ENCODE results near the gene LMF1.

LMF1 gene

DNA sequence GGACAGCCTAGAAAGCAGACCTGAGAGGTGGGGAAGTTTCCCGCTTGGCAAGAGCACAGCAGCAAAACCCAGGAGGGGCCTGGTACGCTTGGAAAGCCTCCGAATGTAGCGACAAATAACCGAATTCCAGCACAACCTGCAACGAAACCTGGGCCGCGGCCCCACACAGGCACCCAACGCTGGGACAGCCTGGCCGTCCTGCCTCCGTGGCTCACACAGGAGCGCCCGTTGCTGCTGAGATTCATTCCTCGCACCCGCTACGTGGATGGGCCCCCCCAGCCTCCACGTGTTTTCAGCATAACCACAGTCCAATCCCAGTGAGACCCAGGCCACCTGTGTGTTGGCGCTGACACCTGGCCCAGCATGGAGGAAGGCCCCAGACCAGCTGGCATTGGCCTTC, 42.9 kb downstream of the LMF1 start:
- DNase-seq (ENCODE audit: low read depth) = no peak

DNA sequence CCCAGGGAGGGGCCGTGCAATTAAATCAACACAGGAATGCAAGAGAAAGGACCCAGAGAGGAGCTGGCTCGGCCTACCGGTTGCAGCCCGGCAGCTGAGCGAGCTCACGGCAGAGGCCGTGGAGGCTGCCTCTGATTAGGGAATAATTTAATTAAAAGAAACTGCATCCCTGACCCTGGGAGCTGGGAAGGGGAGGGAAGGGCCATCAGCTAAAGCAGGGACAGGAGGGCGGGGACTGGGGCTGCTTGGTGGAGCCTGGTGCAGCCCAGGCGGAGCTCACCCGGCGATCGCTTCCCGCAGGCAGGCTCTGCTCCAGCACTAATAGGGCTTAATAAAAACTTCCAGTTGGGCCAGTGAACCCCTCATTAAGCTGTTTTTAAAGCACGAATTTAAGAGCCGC, 43.4 kb downstream of the LMF1 start:
- DNase-seq (ENCODE audit: low read depth) = no peak

DNA sequence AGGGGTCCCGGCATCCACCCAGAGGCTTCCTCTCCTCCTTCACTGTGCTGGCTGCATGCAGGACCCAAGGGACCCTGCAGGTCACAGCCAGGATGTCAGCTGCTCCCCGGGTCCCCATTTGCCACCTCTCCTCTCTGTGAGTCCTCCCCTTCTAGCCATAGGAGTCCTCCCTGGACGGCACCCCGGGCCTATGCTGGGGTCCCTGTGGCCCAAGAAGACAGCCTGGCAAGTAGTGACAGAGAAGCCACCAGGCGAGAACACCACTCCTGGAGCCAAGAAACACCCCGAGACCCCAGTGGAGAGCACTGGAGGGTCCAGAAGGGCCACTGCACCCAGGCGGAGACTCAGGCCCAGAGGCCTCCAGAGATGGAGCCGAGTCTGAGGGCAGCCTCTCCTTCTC, 44.1 kb downstream of the LMF1 start:
- DNase-seq (ENCODE audit: low read depth) = no peak

DNA sequence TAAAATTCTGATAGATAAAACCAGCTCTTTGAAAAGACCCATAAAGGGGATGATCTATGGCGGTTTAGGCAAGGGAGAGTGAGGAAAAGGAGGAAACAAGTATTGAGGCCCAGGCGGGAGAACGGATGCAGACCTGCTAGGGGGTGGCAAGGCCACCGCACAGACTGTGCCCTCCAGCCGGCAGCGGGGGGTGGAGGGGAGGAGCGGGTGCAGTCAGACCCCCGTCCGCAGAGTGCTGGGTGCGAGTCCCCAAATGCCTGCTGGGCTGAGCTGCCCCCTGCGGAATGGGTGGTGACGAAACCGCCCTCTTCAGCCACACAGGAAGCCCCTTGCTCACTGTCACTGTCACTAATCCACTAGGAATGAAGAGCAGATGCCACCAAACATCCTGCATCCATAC, 46.0 kb downstream of the LMF1 start:
- no peak for DNase-seq (ENCODE audit: low read depth)

DNA sequence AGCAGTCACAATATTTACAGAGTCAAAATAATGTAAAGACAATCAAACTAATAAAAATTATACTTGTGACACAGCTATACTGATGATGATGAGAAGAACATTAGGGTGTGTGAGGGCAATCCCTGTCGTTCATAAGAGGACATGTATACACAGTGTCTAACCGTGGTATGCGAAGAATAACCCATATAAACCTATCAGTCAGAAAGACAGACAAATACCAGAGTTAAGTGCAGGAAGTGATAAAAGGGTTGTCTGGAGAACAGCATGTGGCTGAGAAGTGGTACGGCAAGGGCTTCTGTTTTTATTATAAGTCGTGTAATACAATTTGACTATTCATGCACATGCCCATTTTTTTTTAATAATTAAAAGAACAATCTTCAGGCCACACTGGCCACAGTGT, 46.7 kb downstream of the LMF1 start:
- DNase-seq (ENCODE audit: low read depth) = peak; percentile 15

DNA sequence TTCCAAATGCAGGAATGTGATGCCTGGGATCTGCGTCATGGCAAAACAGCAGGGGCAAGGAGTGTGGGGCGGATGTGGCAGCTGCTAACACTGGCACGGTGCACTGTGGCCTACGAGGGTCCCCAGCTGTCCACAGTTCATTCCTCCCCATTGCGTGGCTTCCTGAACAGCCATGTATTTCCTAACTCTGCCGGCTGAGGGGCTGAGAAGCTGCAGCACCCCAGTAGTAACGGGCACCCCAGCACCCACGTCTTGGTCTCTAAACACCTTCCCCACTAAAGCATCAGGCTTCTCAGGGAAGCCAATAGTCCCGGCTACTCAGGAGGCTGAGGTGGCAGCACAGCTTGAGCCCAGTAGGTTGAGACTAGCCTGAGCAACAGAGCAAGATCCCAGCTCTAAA, 47.6 kb downstream of the LMF1 start:
- DNase-seq (ENCODE audit: low read depth) = no peak

DNA sequence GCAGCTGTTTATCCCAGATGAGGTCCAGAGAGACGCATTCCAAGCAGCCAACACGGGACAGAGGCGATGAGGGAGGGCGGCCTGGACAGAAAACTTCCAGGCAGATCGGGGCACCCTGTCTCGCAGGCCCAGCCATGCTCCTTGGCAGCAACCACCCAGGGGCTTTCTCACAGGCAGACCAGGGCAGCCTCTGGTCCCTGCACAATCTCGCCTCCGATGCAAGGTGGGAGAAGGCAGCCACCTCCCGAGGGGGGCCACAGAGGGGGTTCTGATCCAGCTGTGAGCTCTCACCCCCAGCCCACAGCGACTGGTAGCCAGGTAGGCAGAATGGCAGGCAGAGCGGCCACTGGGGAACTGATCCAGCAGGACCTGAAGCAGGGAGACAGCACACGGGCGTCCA, 48.7 kb downstream of the LMF1 start:
- no peak for DNase-seq (ENCODE audit: low read depth)

DNA sequence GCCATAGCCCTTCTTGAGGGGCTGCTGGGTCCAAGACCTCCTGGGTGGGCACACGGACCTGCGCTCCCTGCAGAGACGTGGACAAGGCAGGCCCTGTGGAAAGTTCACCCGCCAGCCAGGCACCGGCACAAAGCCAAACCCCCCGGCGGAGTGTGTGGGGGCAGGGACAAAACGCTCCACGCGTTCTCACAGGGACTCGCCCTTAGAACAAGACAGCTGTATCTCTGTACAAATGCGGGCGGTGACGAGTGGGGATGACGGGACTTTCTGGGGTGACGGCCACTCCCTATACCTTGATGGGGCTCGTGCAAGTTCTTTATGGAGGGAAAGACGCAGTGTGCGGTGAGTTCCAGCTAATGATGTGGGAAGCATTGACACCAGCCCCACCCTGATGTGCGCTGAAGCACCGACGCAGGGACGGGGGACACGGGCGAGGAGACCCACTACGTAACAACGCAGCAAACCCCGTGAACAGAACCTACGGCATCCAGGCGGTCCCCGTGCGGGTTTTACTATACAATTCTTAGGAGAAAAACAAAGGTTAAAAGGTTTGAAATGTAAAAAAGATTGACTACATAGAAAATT, 49.4 kb downstream of the LMF1 start:
- DNase-seq (ENCODE audit: low read depth) = no peak

DNA sequence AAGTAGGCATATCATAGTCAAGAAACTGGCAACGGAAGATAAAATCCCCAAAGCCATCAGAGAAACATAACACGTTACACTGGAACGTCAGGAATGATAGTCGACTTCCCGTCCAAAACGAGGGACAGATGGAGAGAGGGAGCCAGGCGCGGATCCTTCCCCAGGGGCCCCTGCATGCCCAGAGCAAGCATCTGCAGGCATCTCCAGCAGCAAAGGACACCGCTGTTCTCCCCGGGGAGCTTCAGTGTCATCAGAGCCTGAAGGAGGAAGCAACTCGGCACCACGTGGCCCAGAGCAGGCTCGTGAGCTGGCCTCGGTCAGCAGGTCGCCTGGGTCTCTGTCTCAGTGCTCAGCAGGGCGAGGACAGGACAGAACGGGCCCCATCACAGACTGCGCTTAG, 50.1 kb downstream of the LMF1 start:
- peak; percentile 85 for DNase-seq (ENCODE audit: low read depth)

DNA sequence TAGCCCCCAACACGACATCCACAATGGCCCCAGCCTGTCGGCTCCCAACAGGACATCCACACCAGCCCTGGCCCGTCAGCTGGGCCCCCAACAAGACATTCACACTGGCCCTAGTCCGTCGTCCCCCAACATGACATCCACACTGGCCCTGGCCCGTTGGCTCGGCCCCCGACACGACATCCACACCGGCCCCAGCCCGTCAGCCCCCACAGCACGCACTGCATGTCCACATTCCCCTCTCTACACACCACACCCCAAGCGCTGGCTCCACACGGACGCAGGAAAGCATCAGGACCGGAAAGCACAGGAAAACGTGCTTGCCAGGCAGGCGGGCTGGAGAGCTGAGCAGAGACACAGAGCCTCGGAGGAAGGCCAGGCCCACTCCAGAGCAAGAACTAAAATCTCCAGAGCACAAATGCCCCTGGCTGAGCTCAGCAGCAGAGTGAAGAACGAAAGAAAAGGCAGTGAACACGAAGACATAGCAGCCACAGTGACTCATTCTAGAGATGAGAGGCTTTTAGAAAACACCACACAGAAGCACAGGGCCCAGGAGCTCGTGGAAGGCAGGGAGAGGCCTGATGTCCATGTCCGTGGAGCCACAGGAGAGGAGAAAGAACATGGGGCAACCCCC, 50.6 kb downstream of the LMF1 start:
- DNase-seq (ENCODE audit: low read depth) = peak; percentile 80

DNA sequence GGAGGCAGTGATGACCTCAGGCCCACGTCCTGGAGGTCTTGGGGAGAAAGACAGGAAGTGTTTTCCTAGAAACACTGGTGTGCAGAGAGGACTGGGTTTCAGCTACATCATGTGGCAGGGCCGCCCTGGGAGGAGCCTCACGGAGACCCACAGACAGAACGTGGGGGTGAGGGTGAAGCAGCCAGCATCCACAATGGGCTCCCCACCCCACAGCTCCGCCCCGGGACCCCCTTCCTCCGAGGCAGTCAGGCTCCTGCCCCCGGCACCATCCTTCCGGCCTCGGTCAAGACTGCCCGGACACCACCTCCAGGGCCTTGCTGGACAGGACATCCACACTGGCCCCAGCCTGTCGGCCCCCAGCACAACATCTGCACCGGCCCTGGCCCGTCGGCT, 51.1 kb downstream of the LMF1 start:
- DNase-seq (ENCODE audit: low read depth) = no peak

DNA sequence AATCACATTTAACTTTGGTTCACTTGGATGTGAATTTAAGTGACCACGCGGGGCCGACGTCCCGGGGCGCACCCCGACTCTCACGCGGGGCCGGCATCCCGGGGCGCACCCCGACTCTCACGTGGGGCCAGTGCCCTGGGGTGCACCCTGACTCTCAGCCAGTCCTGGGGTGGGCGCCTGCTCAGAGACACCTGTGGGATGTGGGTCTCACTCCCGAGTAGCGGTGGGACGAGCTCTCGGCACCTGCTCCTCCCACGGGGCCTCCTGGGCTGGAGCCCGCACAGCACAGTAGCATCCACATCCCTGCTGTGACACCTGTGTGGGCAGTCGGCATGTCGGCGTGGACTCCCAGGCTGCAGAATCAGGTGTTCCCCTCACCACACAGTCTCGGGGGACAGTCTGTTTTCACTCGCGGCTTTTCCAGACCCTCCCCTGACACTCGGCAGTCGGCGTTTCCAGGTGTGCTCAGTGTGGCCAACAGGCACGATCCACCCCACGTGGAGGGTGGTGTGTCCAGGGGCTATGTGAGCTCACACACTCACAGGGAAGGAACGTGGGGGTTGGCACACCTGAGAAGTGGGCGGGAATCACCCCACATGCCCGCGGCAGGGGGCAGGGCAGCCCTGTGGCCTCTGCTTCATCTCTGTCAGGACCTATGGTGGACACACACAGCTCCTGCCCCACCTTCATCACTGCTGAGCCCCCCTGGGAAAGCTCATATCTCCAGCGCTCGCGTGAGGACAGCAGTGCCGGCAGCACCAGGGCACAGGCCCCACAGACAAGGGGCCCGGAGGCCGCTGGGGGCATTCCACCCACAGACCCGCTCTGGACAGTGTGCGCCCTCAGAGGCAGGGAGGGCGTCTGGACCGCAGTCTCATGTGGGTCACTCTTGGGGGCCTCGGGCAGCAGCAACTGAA, 51.8 kb downstream of the LMF1 start:
- no peak for DNase-seq (ENCODE audit: low read depth)

DNA sequence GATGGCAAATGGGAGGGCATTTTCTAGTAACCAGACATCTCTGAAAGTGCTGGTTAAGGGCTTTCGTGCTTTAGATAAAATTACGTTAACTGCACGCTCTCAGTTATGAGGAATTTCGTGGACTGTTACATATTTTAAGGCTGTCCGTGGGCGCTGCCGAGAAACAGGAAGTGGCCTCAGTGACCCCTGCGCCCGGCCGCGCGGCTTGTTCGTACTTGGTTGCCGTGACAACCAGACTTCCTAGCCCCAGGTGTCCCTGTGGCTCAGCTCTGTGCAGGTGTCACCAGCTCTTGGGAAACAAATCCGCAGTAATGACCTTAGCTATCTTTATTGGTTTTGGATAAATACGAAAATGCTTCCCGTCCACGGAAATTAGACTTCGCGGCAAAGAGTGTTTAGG, 52.7 kb downstream of the LMF1 start:
- no peak for DNase-seq (ENCODE audit: low read depth)

DNA sequence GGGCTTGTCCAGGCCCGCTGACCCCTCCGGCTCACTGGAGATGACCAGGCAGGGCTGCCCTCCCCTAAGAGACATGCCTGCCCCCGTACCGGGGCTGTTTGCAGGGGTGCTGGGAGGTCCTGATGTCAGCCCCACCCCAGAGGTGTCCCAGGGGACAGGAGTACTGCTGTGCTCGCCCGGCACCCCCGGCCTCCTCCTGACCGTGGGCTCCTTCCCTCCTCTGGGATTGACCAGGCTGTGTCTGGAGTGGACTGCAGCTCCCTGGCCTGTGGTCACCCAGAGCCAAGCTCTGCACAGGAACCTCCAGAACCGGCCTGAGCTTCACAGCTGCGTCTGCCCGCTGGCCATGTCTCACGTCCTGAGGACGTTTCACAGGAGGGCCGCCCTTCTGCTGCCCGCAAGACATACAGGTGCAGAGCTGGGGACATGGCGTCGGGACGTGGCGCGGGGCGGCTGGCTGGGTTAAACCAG, 53.2 kb downstream of the LMF1 start:
- no peak for DNase-seq (ENCODE audit: low read depth)

DNA sequence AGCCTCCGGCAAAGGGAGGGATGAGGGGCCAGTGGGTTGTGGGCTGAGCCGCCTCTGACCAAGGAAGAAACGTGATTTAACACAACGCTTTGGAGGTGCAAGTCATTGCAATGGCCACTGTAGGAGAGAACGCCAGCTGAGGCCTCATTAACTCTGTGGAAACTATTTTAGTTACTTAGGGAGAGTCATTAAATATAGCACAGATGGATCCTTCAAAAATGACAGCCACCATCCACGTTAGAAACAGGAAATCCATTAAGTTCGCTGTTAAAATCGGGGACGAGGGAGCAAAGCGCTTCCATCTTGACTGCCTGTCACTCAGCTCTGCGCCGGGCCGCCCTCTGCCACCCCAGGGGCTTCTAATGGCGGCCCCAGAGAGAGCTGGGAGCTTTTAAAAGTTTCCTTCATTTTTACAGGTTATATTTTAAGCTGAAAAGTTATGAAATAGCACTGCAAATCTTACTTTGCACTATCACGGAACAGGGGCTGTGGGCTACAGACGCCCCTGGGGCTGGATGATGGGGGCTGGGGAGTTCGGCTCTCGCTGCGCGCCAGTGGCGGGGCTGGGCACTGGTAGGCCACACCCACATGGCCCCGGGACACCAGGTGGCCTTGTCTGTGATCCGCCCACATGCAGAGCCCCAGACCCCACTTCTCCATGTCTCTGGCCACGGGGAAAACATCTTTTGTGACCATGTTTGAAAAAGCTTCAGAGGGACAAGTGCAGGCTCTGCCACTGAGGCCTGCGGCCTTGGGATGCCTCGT, 54.6 kb downstream of the LMF1 start:
- DNase-seq (ENCODE audit: low read depth) = no peak

DNA sequence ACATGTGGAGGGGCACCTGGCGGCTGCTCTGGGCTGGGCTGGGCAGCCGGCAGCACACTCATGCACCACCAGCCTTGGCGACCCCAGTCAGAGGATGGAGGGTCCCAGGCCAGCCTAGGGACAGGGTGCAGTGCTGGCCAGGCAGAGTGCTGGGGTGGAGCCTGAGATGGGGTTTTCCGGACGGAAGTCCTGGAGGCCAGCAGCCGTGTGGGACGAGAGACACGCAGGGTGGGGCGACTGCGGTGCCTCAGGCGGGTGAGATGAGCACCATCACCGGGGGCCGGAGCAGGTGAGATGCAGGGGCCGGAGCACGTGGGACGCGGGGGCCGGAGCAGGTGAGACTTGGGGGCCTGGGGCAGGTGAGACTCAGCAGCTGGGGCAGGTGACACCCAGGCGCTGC, 55.2 kb downstream of the LMF1 start:
- no peak for DNase-seq (ENCODE audit: low read depth)

DNA sequence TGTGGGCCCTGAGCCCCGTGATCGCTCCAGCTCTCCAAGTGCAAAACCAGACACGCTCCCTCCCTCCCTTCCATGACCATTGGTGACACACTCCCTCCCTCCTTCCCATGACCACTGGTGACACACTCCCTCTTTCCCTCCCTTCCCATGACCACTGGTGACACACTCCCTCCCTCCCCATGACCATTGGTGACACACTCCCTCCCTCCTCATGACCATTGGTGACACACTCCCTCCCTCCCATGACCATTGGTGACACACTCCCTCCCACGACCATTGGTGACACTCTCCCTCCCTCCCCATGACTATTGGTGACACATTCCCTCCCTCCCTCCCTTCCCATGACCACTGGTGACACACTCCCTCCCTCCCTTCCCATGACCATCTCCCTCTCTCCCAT, 56.3 kb downstream of the LMF1 start:
- DNase-seq (ENCODE audit: low read depth) = peak; percentile 7

DNA sequence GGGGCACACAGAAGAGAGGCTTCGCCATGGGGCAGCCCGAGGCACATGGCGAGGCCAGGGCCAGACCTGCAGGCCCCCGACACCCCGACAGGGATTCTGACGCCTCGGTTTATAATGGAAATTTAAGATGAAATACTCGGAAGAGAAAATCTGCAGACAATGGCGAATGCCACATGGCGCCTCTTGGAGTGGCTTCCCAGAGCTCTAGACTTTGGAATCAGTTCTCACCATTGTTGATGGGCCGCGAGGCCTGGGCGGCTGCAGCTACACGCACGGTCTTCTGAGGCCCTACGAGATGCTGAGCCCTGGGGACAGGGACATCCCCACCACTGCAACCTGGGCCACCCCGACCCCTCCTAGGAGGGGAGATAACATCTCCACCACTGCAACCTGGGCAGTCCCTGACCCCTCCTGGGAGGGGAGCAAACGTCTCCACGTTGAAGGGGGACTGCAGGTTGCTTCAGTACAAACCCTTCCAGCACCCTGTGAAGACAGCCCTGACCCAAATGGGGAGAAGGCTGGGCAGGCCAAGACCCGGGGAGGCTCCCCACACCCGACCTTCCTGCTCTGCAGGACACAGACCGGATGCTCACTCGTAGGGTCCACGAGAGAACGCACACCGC, 56.9 kb downstream of the LMF1 start:
- no peak for DNase-seq (ENCODE audit: low read depth)

DNA sequence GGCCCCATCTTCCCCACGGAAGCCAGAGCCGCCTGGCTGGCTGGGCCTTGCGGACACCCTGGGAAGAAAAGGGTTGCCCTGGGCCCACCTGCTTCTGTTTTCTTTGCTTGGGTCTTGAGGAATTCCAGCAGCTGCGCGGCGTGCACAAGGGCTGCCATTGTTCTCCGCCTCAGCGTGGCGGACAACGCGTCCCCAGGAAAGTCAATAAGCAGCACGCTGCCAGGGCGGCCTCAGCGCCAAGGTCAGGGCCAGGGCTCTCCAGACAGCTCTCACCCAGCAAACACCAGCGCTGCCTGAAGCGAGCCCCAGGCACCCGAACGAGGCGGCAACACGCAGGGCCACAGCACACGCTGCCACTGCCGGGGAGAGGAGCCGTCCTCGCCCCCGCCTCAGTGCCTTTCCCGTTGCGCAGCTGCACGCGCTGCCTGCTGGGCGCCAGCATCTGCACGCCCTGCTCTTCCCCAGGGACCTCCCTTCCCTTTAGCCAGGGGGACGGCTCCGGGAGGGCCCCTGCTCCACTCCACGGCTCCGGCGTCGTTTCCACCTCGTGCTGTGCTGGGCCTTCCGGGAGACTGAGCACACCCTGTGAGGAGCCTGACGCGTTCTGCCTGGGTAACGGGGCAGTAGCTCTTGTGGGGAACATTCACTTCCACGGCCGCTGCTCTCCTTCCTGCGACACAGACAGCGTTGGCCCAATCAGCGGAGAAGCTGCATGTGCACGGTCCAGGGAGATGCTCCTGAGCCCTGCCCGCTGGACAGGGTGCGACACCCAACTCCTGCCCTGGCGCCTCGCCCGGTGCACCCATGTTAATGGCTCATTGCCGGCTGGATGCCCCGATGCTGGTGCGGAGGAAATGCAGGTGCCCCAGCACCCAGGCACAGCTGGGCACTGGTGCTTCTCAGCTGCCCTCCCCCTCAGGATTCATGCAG, 57.8 kb downstream of the LMF1 start:
- DNase-seq (ENCODE audit: low read depth) = no peak

DNA sequence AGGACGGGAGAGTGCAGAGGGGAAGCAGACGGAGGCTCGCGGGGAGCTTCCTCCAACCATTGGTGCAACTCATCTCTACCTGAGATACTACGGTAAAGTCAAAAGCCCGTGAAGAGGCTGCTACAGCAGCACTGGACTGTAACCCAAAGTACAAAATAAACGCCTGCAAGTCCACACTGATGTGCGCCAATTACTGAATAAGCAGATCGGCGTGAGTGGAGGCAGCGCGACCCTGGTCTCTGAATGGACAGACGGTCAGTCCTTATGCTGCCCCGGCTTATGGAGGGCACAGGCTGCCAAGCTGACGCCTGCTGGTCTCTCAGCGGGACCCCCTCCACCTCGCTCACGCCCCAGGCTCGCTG, 58.5 kb downstream of the LMF1 start:
- DNase-seq (ENCODE audit: low read depth) = no peak
